Activated CD8-positive, alpha-beta memory T cell treated with anti-CD3 and anti-CD28 coated beads for 36 hours (primary cell): ENCODE results near the gene OAF. TPM values are rescaled to one million over a fixed set of nuclear protein-coding genes. Genes with fewer than 3 reads are reported as not detected.

Source experiments
- CTCF ChIA-PET: fragments of 350-600 bp; sonication (Branson Sonifier 250); formaldehyde crosslinking; loops from one replicate; lab custom pipeline; 2021; ENCODE audit warnings: antibody characterized with exemption; lab: Charles Lee
- POLR2A ChIA-PET: fragments of 350-600 bp; sonication (Branson Sonifier 250); formaldehyde crosslinking; loops from one replicate; lab custom pipeline; 2021; ENCODE audit warnings: antibody characterized with exemption; lab: Charles Lee
- total RNA-seq, 2 experiments: library from RNA; stranded (reverse); gene quantifications; one replicate each; pipeline ENCODE4 v1.2.3, GENCODE V29; 2021

Gene OAF
- total RNA-seq, 2 experiments from 2014 or later = 3.6 to 4.8 TPM

- POLR2A ChIA-PET = no interaction called here
- CTCF ChIA-PET = interaction anchor here (1.0 kb wide), 1 partner anchor 87 kb away, joined by 3 read pairs; no protein-coding TSS in a partner anchor
These were observed 5.7 kb downstream of the OAF start for GRCh38 chr11:120216426-120217102.

GRCh38 chr11:120217526-120217925 lies 6.7 kb downstream of the OAF start:
- CTCF ChIA-PET = no interaction called here
- POLR2A ChIA-PET = no interaction called here

GRCh38 chr11:120217941-120218694 lies 7.3 kb downstream of the OAF start:
- ChIA-PET CTCF (no interaction called here), POLR2A (no interaction called here)

GRCh38 chr11:120218695-120219033 lies 7.8 kb downstream of the OAF start:
- POLR2A ChIA-PET = no interaction called here
- CTCF ChIA-PET = no interaction called here

- POLR2A ChIA-PET = no interaction called here
- CTCF ChIA-PET = no interaction called here
These were observed 8.6 kb downstream of the OAF start for GRCh38 chr11:120219232-120219937.

- ChIA-PET POLR2A (no interaction called here), CTCF (interaction anchor here (0.7 kb wide), 1 partner anchor 10 kb away, joined by 3 read pairs; no protein-coding TSS in a partner anchor)
These were observed 9.3 kb downstream of the OAF start for GRCh38 chr11:120219938-120220746.

- ChIA-PET CTCF (interaction anchor here (0.7 kb wide), 1 partner anchor 9 kb away, joined by 3 read pairs; no protein-coding TSS in a partner anchor), POLR2A (no interaction called here)
These were observed 9.9 kb downstream of the OAF start for GRCh38 chr11:120220747-120221037.

- POLR2A ChIA-PET = no interaction called here
- CTCF ChIA-PET = no interaction called here
These were observed 10.4 kb downstream of the OAF start for GRCh38 chr11:120221115-120221752.

- CTCF ChIA-PET = no interaction called here
- POLR2A ChIA-PET = no interaction called here
These were observed 12.1 kb downstream of the OAF start for GRCh38 chr11:120222916-120223315.

- POLR2A ChIA-PET = no interaction called here
- CTCF ChIA-PET = no interaction called here
These were observed 13.0 kb downstream of the OAF start for GRCh38 chr11:120223793-120224192.

GRCh38 chr11:120224361-120224760 lies 13.5 kb downstream of the OAF start:
- ChIA-PET POLR2A (interaction anchor here (0.7 kb wide), 1 partner anchor 56 kb away, joined by 4 read pairs; no protein-coding TSS in a partner anchor), CTCF (interaction anchor here (0.7 kb wide), 1 partner anchor 56 kb away, joined by 3 read pairs; no protein-coding TSS in a partner anchor)

- ChIA-PET POLR2A (interaction anchor here (0.7 kb wide), 1 partner anchor 57 kb away, joined by 4 read pairs; no protein-coding TSS in a partner anchor), CTCF (interaction anchor here (0.7 to 0.9 kb wide), 3 partner anchors 11 to 78 kb away, joined by 3 read pairs; no protein-coding TSS in a partner anchor)
These were observed 14.4 kb downstream of the OAF start for GRCh38 chr11:120224972-120225909.

GRCh38 chr11:120226242-120226641 lies 15.4 kb downstream of the OAF start:
- ChIA-PET CTCF (interaction anchor here (0.9 kb wide), 1 partner anchor 12 kb away, joined by 3 read pairs; no protein-coding TSS in a partner anchor), POLR2A (no interaction called here)

GRCh38 chr11:120226714-120227113 lies 15.9 kb downstream of the OAF start:
- ChIA-PET CTCF (no interaction called here), POLR2A (no interaction called here)

- CTCF ChIA-PET = no interaction called here
These were observed 16.5 kb downstream of the OAF start for GRCh38 chr11:120227228-120227852.

GRCh38 chr11:120228794-120229384 lies 18.1 kb downstream of the OAF start:
- POLR2A ChIA-PET = no interaction called here
- CTCF ChIA-PET = interaction anchor here (1.0 to 10.2 kb wide), 6 partner anchors 57 to 85 kb away, joined by 3 to 159 read pairs (median 6); no protein-coding TSS in a partner anchor

More at GRCh38 chr11:120227228-120227852, 16.5 kb downstream of the OAF start:
- POLR2A ChIA-PET = no interaction called here
